Measurements from ENCODE around the gene PCDHA8.
"Not testable (repeated sequence)": the region's sequence is repeated elsewhere in the genome, so short reads cannot be mapped to it uniquely, and the experiment has no call there.

Gene PCDHA8

GRCh38 chr5:140840978-140841962 is at the start of gene PCDHA8:
TSS of gene PCDHA8 (plus strand) at chr5:140841187. CDS start at chr5:140841322, 135 bp downstream.
- no peak for DNase-seq (ENCODE audit: low read depth)

GRCh38 chr5:140794595-140795258 is 46.3 kb upstream of the PCDHA8 start, which contains the start of gene PCDHA2:
TSS of gene PCDHA2 (plus strand) at chr5:140794852.
- no peak for DNase-seq (ENCODE audit: low read depth)

GRCh38 chr5:140795259-140795641 is 45.7 kb upstream of the PCDHA8 start:
- DNase-seq (ENCODE audit: low read depth) = no peak

GRCh38 chr5:140796072-140796717 is 44.8 kb upstream of the PCDHA8 start:
- not testable (repeated sequence) for DNase-seq (ENCODE audit: low read depth)

GRCh38 chr5:140796718-140797095 is 44.3 kb upstream of the PCDHA8 start:
- no peak for DNase-seq (ENCODE audit: low read depth)

GRCh38 chr5:140800816-140801493 is 40.0 kb upstream of the PCDHA8 start, which contains the start of gene PCDHA3:
TSS of gene PCDHA3 (plus strand) at chr5:140801057.
- no peak for DNase-seq (ENCODE audit: low read depth)

- no peak for DNase-seq (ENCODE audit: low read depth)
Observed at GRCh38 chr5:140801494-140801841, 39.5 kb upstream of the PCDHA8 start.

- DNase-seq (ENCODE audit: low read depth) = not testable (repeated sequence)
Observed at GRCh38 chr5:140802381-140802780, 38.6 kb upstream of the PCDHA8 start.

- no peak for DNase-seq (ENCODE audit: low read depth)
Observed at GRCh38 chr5:140802781-140803271, 38.2 kb upstream of the PCDHA8 start.

- no peak for DNase-seq (ENCODE audit: low read depth)
Observed at GRCh38 chr5:140806834-140807775, 33.9 kb upstream of the PCDHA8 start, which contains the start of gene PCDHA4. TSS of gene PCDHA4 (plus strand) at chr5:140807068.

- DNase-seq (ENCODE audit: low read depth) = not testable (repeated sequence)
Observed at GRCh38 chr5:140808241-140808888, 32.6 kb upstream of the PCDHA8 start.

- no peak for DNase-seq (ENCODE audit: low read depth)
Observed at GRCh38 chr5:140808889-140809291, 32.1 kb upstream of the PCDHA8 start.

GRCh38 chr5:140821375-140822280 is 19.4 kb upstream of the PCDHA8 start, which contains the start of gene PCDHA5:
TSS of gene PCDHA5 (plus strand) at chr5:140821613.
- no peak for DNase-seq (ENCODE audit: low read depth)

GRCh38 chr5:140822281-140822629 is 18.7 kb upstream of the PCDHA8 start:
- no peak for DNase-seq (ENCODE audit: low read depth)

- not testable (repeated sequence) for DNase-seq (ENCODE audit: low read depth)
Observed at GRCh38 chr5:140822969-140823368, 18.0 kb upstream of the PCDHA8 start.

GRCh38 chr5:140823475-140823874 is 17.5 kb upstream of the PCDHA8 start:
- DNase-seq (ENCODE audit: low read depth) = no peak

GRCh38 chr5:140827704-140828361 is 13.2 kb upstream of the PCDHA8 start, which contains the start of gene PCDHA6:
TSS of gene PCDHA6 (plus strand) at chr5:140827960. CDS start at chr5:140828092, 132 bp downstream.
- no peak for DNase-seq (ENCODE audit: low read depth)

- no peak for DNase-seq (ENCODE audit: low read depth)
Observed at GRCh38 chr5:140828362-140828737, 12.6 kb upstream of the PCDHA8 start.
